GM12878 (cell line): ENCODE measurements around the gene SULT1C3. TPM values are rescaled to one million over a fixed set of nuclear protein-coding genes. Genes with fewer than 3 reads are reported as not detected.

Source experiments
- ATAC-seq: fragments of 200-7000 bp; cut with Tn5 transposase; 3 replicates; pipeline ENCODE4 v1.9.1; 2020; ENCODE audit warnings: mild to moderate bottlenecking, moderate library complexity
- BruUV-seq: library from RNA; stranded (reverse); fragments of 400-500 nt; replicated peaks from 2 replicates; lab custom pipeline; 2021; lab: Mats Ljungman, UMichigan
- CTCF ChIA-PET: fragments of 300-600 bp; sonication (Branson Sonifier 250); formaldehyde crosslinking; extraction: SDS; loops from one replicate; lab custom pipeline; 2021; ENCODE audit warnings: inconsistent platforms; lab: Yijun Ruan, JAX
- POLR2A ChIA-PET: fragments of 350-600 bp; formaldehyde crosslinking; extraction: SDS; loops from one replicate; lab custom pipeline; 2021; ENCODE audit warnings: inconsistent platforms; lab: Charles Lee
- RAD21 ChIA-PET: fragments of 300-600 bp; sonication (Branson Sonifier 250); formaldehyde crosslinking; loops from one replicate; lab custom pipeline; 2023; ENCODE audit warnings: antibody characterized with exemption; ENCODE audit not compliant: unreplicated experiment; lab: Charles Lee
- SMC1A ChIA-PET: fragments of 300-600 bp; sonication (Branson Sonifier 250); formaldehyde crosslinking; loops from one replicate; lab custom pipeline; 2023; ENCODE audit not compliant: unreplicated experiment, uncharacterized antibody; lab: Charles Lee
- DNase-seq: peaks from one replicate; pipeline ENCODE4 v3.0.0-alpha.2; 2011; ENCODE audit warnings: low read depth, low spot score
- FAIRE-seq: peaks from 3 replicates; lab custom pipeline; 2011; peaks lifted over from hg19 to GRCh38; lab: Jason Lieb, UNC
- H2AFZ ChIP-seq: 2 replicates; pipeline ENCODE4 v1.6.0; 2011; ENCODE audit warnings: low read depth, low read length, control low read depth; ENCODE audit not compliant: control insufficient read depth
- H3K27ac ChIP-seq: 2 replicates; pipeline ENCODE4 v1.5.1; 2011; ENCODE audit warnings: control low read depth; ENCODE audit not compliant: control insufficient read depth, insufficient read depth
- H3K27me3 ChIP-seq, 2 experiments: replicated peaks in 1 of 2; 2 replicates each; pipeline versions ENCODE4 v1.6.0 to v1.6.1; 2011; ENCODE audit warnings: low read length in 1 of 2; ENCODE audit not compliant: control insufficient read depth in 2 of 2, insufficient read depth in 2 of 2
- H3K36me3 ChIP-seq, 2 experiments: 2 replicates each; pipeline ENCODE4 v1.5.1; 2011; ENCODE audit warnings: low read length in 1 of 2; ENCODE audit not compliant: control insufficient read depth in 2 of 2, insufficient read depth in 2 of 2
- H3K4me1 ChIP-seq: 2 replicates; pipeline ENCODE4 v1.6.1; 2011; ENCODE audit warnings: mild to moderate bottlenecking, low read length, moderate library complexity, mixed read lengths; ENCODE audit not compliant: control insufficient read depth, insufficient read depth
- H3K4me2 ChIP-seq: 2 replicates; pipeline ENCODE4 v1.6.0; 2011; ENCODE audit warnings: control low read depth; ENCODE audit not compliant: control insufficient read depth, insufficient read depth
- H3K4me3 ChIP-seq: fragments of 200-600 bp; sonication (generic); 2 replicates; pipeline ENCODE4 v1.5.1; 2016
- H3K79me2 ChIP-seq: 2 replicates; pipeline ENCODE4 v1.6.0; 2011; ENCODE audit warnings: low read length; ENCODE audit not compliant: control insufficient read depth, insufficient read depth
- H3K9ac ChIP-seq: 2 replicates; pipeline ENCODE4 v1.8.0; 2011; ENCODE audit warnings: low read length, control low read depth, mixed read lengths; ENCODE audit not compliant: control insufficient read depth, insufficient read depth
- H3K9me3 ChIP-seq: replicated peaks from 3 replicates; pipeline ENCODE4 v1.5.1; 2011; ENCODE audit warnings: mild to moderate bottlenecking, low read length; ENCODE audit not compliant: control insufficient read depth, insufficient read depth
- H4K20me1 ChIP-seq: 2 replicates; pipeline ENCODE4 v1.6.0; 2011; ENCODE audit not compliant: control insufficient read depth, insufficient read depth
- CBFB ChIP-seq: IDR thresholded peaks from 2 replicates; pipeline ENCODE4 v1.6.1; 2016; ENCODE audit warnings: antibody characterized with exemption, low read depth
- CBX3 ChIP-seq: fragments of 200-600 bp; sonication (generic); IDR thresholded peaks from 2 replicates; pipeline ENCODE4 v1.6.1; 2016; ENCODE audit warnings: low read depth, borderline replicate concordance
- EED ChIP-seq: sonication (generic); IDR thresholded peaks from 2 replicates; pipeline ENCODE4 v1.6.1; 2016; ENCODE audit warnings: antibody characterized with exemption, low read depth
- NR2C1 ChIP-seq: fragments of 450-650 bp; IDR thresholded peaks from 2 replicates; pipeline ENCODE4 v1.6.1; 2017; ENCODE audit warnings: antibody characterized with exemption, mild to moderate bottlenecking, moderate library complexity
- PML ChIP-seq: IDR thresholded peaks from 2 replicates; pipeline ENCODE4 v1.6.1; 2012; ENCODE audit warnings: low read length, inconsistent platforms
- RAD51 ChIP-seq: fragments of 450-650 bp; IDR thresholded peaks from 2 replicates; pipeline ENCODE4 v1.6.1; 2016; ENCODE audit warnings: moderate library complexity, mild to moderate bottlenecking, inconsistent platforms
- SIN3A ChIP-seq: IDR thresholded peaks from 2 replicates; pipeline ENCODE4 v1.6.1; 2012; ENCODE audit warnings: low read depth, low read length, improper control_type of control experiment
- SPI1 ChIP-seq: IDR thresholded peaks from 2 replicates; pipeline ENCODE4 v1.6.1; 2011; ENCODE audit warnings: low read depth, mild to moderate bottlenecking, low read length, moderate library complexity, borderline replicate concordance; ENCODE audit not compliant: insufficient read depth
- YBX1 ChIP-seq: fragments of 450-650 bp; IDR thresholded peaks from 2 replicates; pipeline ENCODE4 v1.6.1; 2016; ENCODE audit warnings: antibody characterized with exemption
- WGBS: methylation state at CpG from one replicate; pipeline ENCODE4 v1.1.6; 2016; ENCODE audit warnings: low lambda C conversion rate; ENCODE audit not compliant: insufficient replicate concordance, insufficient coverage; ENCODE audit errors: missing lambda C conversion rate; 5-methylcytosine and 5-hydroxymethylcytosine counted together
- in situ Hi-C: fragments of 300-500 bp; cut with MboI; formaldehyde crosslinking; loops from 9 replicates; pipeline ENCODE4 v1.14.3; 2018; ENCODE audit warnings: mixed read lengths
- intact Hi-C: fragments of 100-400 bp; cut with micrococcal nuclease; formaldehyde crosslinking; loops from one replicate; pipeline ENCODE4 v1.14.2; 2022; ENCODE audit not compliant: unreplicated experiment
- polyA plus RNA-seq, 11 experiments: library from polyadenylated mRNA; depleted of rRNA in 4 of 11; unstranded in 6 of 11; stranded (reverse) in 5 of 11; fragments of >200 nt; fragmentation: Nextera tagmentation in 4 of 11; fragmentation: Illumina TruSeq in 1 of 11; extraction: Ambion mirVana in 4 of 11; extraction: Trizol in 1 of 11; gene quantifications; 1 replicate in 1 of 11; 2 replicates in 10 of 11; pipeline versions ENCODE4 v1.2.1 to v1.2.3, GENCODE V29; 2011 to 2016; ENCODE audit warnings: inconsistent platforms in 2 of 11, missing spikeins in 2 of 11, low read depth in 1 of 11
- total RNA-seq, 4 experiments: library from RNA; depleted of rRNA in 3 of 4; stranded (reverse); fragments of >200 nt in 3 of 4; fragmentation: Illumina TruSeq in 1 of 4; extraction: Trizol in 1 of 4; gene quantifications; 2 replicates each; pipeline versions ENCODE4 v1.2.1 to v1.2.3, GENCODE V29; 2013 to 2021

The SULT1C3 gene
- total and polyA plus RNA-seq, 10 of the 15 experiments (the other 5 are each of a cell fraction or from before 2014, with no cell fraction given): not detected

GRCh38 chr2:108266218-108266617 is 26.4 kb downstream of the SULT1C3 start:
- Histone ChIP-seq H3K27ac (no peak overlapping the region), H3K9ac (no peak overlapping the region), H3K4me3 (no peak overlapping the region), H3K36me3 (no peaks in the 10 kb centered on the region), H2AFZ (no peak overlapping the region), H3K4me1 (no peaks in the 10 kb centered on the region), H3K9me3 (no peaks in the 10 kb centered on the region), H3K27me3 (no peaks in the 10 kb centered on the region), H4K20me1 (no peaks in the 10 kb centered on the region), H3K4me2 (no peak overlapping the region), H3K79me2 (no peaks in the 10 kb centered on the region)
- ChIA-PET SMC1A (no interaction called here), CTCF (interaction anchor here (0.6 to 0.9 kb wide), 2 partner anchors 26 to 77 kb away, joined by 3 to 5 read pairs; no protein-coding TSS in a partner anchor), POLR2A (no interaction called here), RAD21 (no interaction called here)
- FAIRE-seq (no peak), ATAC-seq (no peak), DNase-seq (no peak)
- BruUV-seq: no TSS peak
- 30% methylated on average over 3 of the region's 3 CpGs for WGBS
- in situ Hi-C loops (no loop called here), intact Hi-C loops (no loop called here)
- TF ChIP-seq NR2C1 (no peak), CBX3 (no peak)

GRCh38 chr2:108267101-108267500 is 27.3 kb downstream of the SULT1C3 start:
- no peak for FAIRE-seq
- H3K9me3 ChIP-seq: no peaks in the 10 kb centered on the region
- H3K4me3 ChIP-seq: no peak overlapping the region
- no peak overlapping the region for H2AFZ ChIP-seq
- H3K27ac ChIP-seq: no peak overlapping the region
- TF ChIP-seq SIN3A (no peak), RAD51 (no peak), CBFB (no peak), SPI1 (peak; percentile 50; the same call in 1 of the 2 replicates), PML (no peak), YBX1 (no peak), EED (no peak)
- no peaks in the 10 kb centered on the region for H3K36me3 ChIP-seq
- no peaks in the 10 kb centered on the region for H3K27me3 ChIP-seq
- ChIA-PET POLR2A (no interaction called here), RAD21 (no interaction called here), SMC1A (no interaction called here), CTCF (no interaction called here)
- H3K4me1 ChIP-seq: no peaks in the 10 kb centered on the region
- WGBS: 34% methylated on average over 5 of the region's 5 CpGs
- ATAC-seq: no peak
- in situ Hi-C loops (no loop called here), intact Hi-C loops (no loop called here)
- H4K20me1 ChIP-seq: no peaks in the 10 kb centered on the region
- no peak overlapping the region for H3K4me2 ChIP-seq
- H3K9ac ChIP-seq: no peak overlapping the region
- no TSS peak for BruUV-seq
- no peak for DNase-seq
- H3K79me2 ChIP-seq: no peaks in the 10 kb centered on the region
